Keratinocyte (primary cell): ENCODE measurements around the gene RALY. TPM values are rescaled to one million over a fixed set of nuclear protein-coding genes. Genes with fewer than 3 reads are reported as not detected.

ENCODE experiments used
- DNase-seq: peaks from one replicate; pipeline ENCODE4 v3.0.0-alpha.2; 2011; ENCODE audit warnings: low read depth, missing footprints, low spot score
- FAIRE-seq: peaks from 2 replicates; lab custom pipeline; 2011; peaks lifted over from hg19 to GRCh38; lab: Jason Lieb, UNC
- H2AFZ ChIP-seq: 2 replicates; pipeline ENCODE4 v1.6.0; 2012; ENCODE audit warnings: low read length, control low read depth, inconsistent platforms; ENCODE audit not compliant: control insufficient read depth
- H3K27ac ChIP-seq: 2 replicates; pipeline ENCODE4 v1.5.1; 2011; ENCODE audit warnings: low read length; ENCODE audit not compliant: control insufficient read depth, insufficient read depth
- H3K27me3 ChIP-seq: 3 replicates; pipeline ENCODE4 v1.6.0; 2011; ENCODE audit warnings: low read length; ENCODE audit not compliant: control insufficient read depth, insufficient read depth; ENCODE audit errors: extremely low read depth
- H3K36me3 ChIP-seq, 2 experiments: 2 replicates in 1 of 2; 3 replicates in 1 of 2; pipeline ENCODE4 v1.5.1; 2011; ENCODE audit warnings: low read length in 2 of 2, mild to moderate bottlenecking in 1 of 2; ENCODE audit not compliant: control insufficient read depth in 2 of 2, insufficient read depth in 2 of 2; ENCODE audit errors: extremely low read depth in 1 of 2
- H3K4me1 ChIP-seq: 3 replicates; pipeline ENCODE4 v1.5.1; 2011; ENCODE audit warnings: low read length; ENCODE audit not compliant: control insufficient read depth, insufficient read depth; ENCODE audit errors: extremely low read depth
- H3K4me2 ChIP-seq: 3 replicates; pipeline ENCODE4 v1.6.0; 2011; ENCODE audit warnings: low read depth, low read length; ENCODE audit not compliant: control insufficient read depth, insufficient read depth; ENCODE audit errors: extremely low read depth
- H3K4me3 ChIP-seq, 3 experiments: fragments of 200-600 bp in 1 of 3; sonication (generic) in 1 of 3; 2 replicates in 2 of 3; 3 replicates in 1 of 3; pipeline ENCODE4 v1.5.1; 2011 to 2016; ENCODE audit warnings: low read length in 3 of 3, mild to moderate bottlenecking in 3 of 3, control low read depth in 2 of 3, inconsistent platforms in 1 of 3, low read depth in 1 of 3, mixed read lengths in 1 of 3, mixed run types in 1 of 3, moderate library complexity in 1 of 3; ENCODE audit not compliant: control insufficient read depth in 2 of 3, insufficient read depth in 2 of 3; ENCODE audit errors: extremely low read depth in 1 of 3
- H3K79me2 ChIP-seq: 2 replicates; pipeline ENCODE4 v1.6.0; 2012; ENCODE audit warnings: low read length; ENCODE audit not compliant: control insufficient read depth, insufficient read depth
- H3K9ac ChIP-seq: 3 replicates; pipeline ENCODE4 v1.6.0; 2011; ENCODE audit warnings: low read length; ENCODE audit not compliant: control insufficient read depth, insufficient read depth; ENCODE audit errors: extremely low read depth
- H3K9me1 ChIP-seq: 3 replicates; pipeline ENCODE4 v1.6.0; 2011; ENCODE audit warnings: low read length; ENCODE audit not compliant: control insufficient read depth, insufficient read depth; ENCODE audit errors: extremely low read depth
- H3K9me3 ChIP-seq: 2 replicates; pipeline ENCODE4 v1.5.1; 2012; ENCODE audit warnings: low read depth, low read length; ENCODE audit not compliant: control insufficient read depth
- H4K20me1 ChIP-seq: 3 replicates; pipeline ENCODE4 v1.6.0; 2011; ENCODE audit warnings: low read length; ENCODE audit not compliant: control insufficient read depth, insufficient read depth; ENCODE audit errors: extremely low read depth
- EZH2 ChIP-seq: IDR thresholded peaks from one replicate; pipeline ENCODE4 v1.6.1; 2012; ENCODE audit warnings: inconsistent platforms, mild to moderate bottlenecking, low read length, moderate library complexity
- dilution Hi-C: fragments of 300-500 bp; cut with MboI; formaldehyde crosslinking; loops from one replicate; pipeline ENCODE4 v1.7.0; 2020; ENCODE audit warnings: low sequenced_read_pairs; ENCODE audit not compliant: extremely low pct_ligation_motif_present
- polyA plus RNA-seq, 5 experiments: library from polyadenylated mRNA; depleted of rRNA in 3 of 5; stranded (reverse) in 3 of 5; stranded (forward) in 1 of 5; unstranded in 1 of 5; fragments of >200 nt; gene quantifications; 1 replicate in 1 of 5; 2 replicates in 3 of 5; 3 replicates in 1 of 5; pipeline versions ENCODE4 v1.2.1 to v1.2.3, GENCODE V29; 2011 to 2012; ENCODE audit warnings: missing spikeins in 2 of 5, low read depth in 1 of 5, low replicate concordance in 1 of 5
- TF ChIP-seq, protein P1 (sequence below), 3 experiments: IDR thresholded peaks in 1 of 3; conservative IDR thresholded peaks in 1 of 3; optimal IDR thresholded peaks in 1 of 3; 2 replicates in 2 of 3; 3 replicates in 1 of 3; pipeline versions ENCODE3 to v1.5.1; 2011; ENCODE audit warnings: low read length in 3 of 3, mild to moderate bottlenecking in 3 of 3, moderate library complexity in 2 of 3, control low read depth in 1 of 3, inconsistent platforms in 1 of 3; ENCODE audit not compliant: insufficient read depth in 2 of 3; ENCODE audit errors: extremely low read depth in 1 of 3

RALY gene
- polyA plus RNA-seq, 1 donor (not counting 4 experiments of a cell fraction or from before 2014, with no cell fraction given) = 118 TPM

DNA sequence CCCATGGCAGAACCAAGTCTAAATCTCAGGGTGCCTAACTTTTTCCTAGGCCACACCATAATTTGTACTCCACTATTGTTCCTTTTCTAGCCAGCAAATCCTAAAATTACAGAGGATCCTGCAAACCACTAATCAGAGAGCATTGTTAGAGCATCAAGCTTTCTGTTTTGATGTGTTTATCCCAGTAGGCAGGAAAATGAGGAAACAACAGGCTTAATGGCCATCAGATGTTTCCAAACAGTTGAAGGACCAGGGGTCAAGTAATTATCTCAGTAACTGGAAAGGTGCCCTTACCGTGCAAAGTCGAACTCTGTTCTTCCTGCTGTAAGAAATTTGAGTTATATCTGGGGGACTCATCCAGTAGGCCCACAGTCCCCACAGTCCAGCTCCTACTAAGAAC, 58.7 kb downstream of the RALY start:
- H3K9me3 ChIP-seq = no peaks in the 10 kb centered on the region
- H3K4me2 ChIP-seq = no peak overlapping the region
- H3K27ac ChIP-seq = no peak overlapping the region
- TF ChIP-seq EZH2 = no peak
- TF ChIP-seq, protein P1, sequence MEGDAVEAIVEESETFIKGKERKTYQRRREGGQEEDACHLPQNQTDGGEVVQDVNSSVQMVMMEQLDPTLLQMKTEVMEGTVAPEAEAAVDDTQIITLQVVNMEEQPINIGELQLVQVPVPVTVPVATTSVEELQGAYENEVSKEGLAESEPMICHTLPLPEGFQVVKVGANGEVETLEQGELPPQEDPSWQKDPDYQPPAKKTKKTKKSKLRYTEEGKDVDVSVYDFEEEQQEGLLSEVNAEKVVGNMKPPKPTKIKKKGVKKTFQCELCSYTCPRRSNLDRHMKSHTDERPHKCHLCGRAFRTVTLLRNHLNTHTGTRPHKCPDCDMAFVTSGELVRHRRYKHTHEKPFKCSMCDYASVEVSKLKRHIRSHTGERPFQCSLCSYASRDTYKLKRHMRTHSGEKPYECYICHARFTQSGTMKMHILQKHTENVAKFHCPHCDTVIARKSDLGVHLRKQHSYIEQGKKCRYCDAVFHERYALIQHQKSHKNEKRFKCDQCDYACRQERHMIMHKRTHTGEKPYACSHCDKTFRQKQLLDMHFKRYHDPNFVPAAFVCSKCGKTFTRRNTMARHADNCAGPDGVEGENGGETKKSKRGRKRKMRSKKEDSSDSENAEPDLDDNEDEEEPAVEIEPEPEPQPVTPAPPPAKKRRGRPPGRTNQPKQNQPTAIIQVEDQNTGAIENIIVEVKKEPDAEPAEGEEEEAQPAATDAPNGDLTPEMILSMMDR (optimal IDR thresholded peaks at IDR 0.05 in 1 of 3, IDR thresholded peaks at IDR 0.05 in 1 of 3, conservative IDR thresholded peaks at IDR 0.05 in 1 of 3; ENCODE audit: extremely low read depth in 1 of 3, insufficient read depth in 2 of 3, low read length in 3 of 3) = no peak
- dilution Hi-C loops = loop anchor here (25.0 kb wide), 1 partner anchor 115 kb away; no protein-coding TSS in a partner anchor
- H3K4me1 ChIP-seq = no peaks in the 10 kb centered on the region
- no peak overlapping the region for H3K9ac ChIP-seq
- H3K27me3 ChIP-seq = no peaks in the 10 kb centered on the region
- H3K4me3 ChIP-seq = no peak overlapping the region
- peaks cover 4% of the 10 kb centered on the region for H4K20me1 ChIP-seq
- H3K36me3 ChIP-seq = peaks cover 0 to 1% of the 10 kb centered on the region in 2 experiments
- no peak overlapping the region for H2AFZ ChIP-seq
- DNase-seq = no peak
- H3K79me2 ChIP-seq = peaks cover 89% of the 10 kb centered on the region
- no peaks in the 10 kb centered on the region for H3K9me1 ChIP-seq
- no peak for FAIRE-seq

DNA sequence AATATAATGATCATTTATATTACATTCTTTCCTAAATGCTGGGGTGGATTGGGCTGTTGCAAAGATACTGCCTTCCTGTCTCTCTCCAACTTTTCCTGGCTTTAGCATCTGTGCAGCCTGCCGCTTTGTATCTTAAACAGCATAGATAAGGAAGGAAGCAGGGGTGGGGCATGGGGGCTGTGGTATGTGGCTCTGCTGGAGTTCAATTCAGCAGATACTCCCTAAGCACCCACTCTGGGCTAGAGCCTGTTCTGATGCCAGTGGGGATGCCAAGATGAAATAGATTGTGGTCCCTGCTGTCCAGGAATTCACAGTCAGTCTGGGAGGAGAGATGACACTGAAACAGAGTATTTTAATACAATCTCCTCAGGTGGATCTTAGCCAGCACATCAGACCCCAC, 61.6 kb downstream of the RALY start:
- DNase-seq (no peak), FAIRE-seq (no peak)
- TF ChIP-seq, protein P1 (optimal IDR thresholded peaks at IDR 0.05 in 1 of 3, IDR thresholded peaks at IDR 0.05 in 1 of 3, conservative IDR thresholded peaks at IDR 0.05 in 1 of 3; ENCODE audit: extremely low read depth in 1 of 3, insufficient read depth in 2 of 3, low read length in 3 of 3) = no peak
- no peak for TF ChIP-seq EZH2
- no peak overlapping the region for H2AFZ ChIP-seq
- H3K4me1 ChIP-seq = no peaks in the 10 kb centered on the region
- H3K9me1 ChIP-seq = no peaks in the 10 kb centered on the region
- no peak overlapping the region for H3K9ac ChIP-seq
- peaks cover 92% of the 10 kb centered on the region for H3K79me2 ChIP-seq
- dilution Hi-C loops = loop anchor here (25.0 kb wide), 1 partner anchor 118 kb away; no protein-coding TSS in a partner anchor
- H4K20me1 ChIP-seq = peaks cover 10% of the 10 kb centered on the region
- H3K4me2 ChIP-seq = no peak overlapping the region
- H3K9me3 ChIP-seq = no peaks in the 10 kb centered on the region
- peaks cover 3 to 6% of the 10 kb centered on the region in 2 experiments for H3K36me3 ChIP-seq
- H3K27me3 ChIP-seq = no peaks in the 10 kb centered on the region
- no peak overlapping the region for H3K4me3 ChIP-seq
- H3K27ac ChIP-seq = no peak overlapping the region
